ENCODE measurements around the gene TTC22. TPM values are rescaled to one million over a fixed set of nuclear protein-coding genes. Genes with fewer than 3 reads are reported as not detected.

TTC22 gene
- total RNA-seq, 1 donor from 2014 or later: 7.1 TPM

DNA sequence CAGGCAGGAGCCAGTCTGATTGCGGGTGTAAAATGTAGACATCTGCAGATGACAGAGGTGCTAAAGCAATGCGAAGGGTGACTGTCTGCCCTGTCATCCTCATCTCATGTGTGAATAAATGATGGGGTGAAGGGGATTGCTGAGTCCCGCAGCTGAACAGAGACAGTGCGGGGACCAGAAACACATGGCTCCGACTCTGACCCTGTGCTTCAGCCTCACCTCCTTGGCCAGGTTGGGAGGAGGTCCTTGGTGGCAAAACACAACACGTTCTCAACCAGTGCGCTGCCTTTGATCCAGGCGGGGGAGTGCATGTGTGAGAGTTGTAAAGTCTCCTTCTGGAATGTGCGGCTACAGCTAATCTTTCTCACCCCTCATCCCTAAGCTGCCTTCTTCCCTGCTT lies 32.0 kb upstream of the TTC22 start:
- no peaks in the 10 kb centered on the region for H3K36me3 ChIP-seq
- ATAC-seq: no peak
- TF ChIP-seq CTCF (IDR thresholded peaks at IDR 0.05): no peak
- no peaks in the 10 kb centered on the region for H3K27me3 ChIP-seq
- no peak for DNase-seq
- no peak overlapping the region for H3K27ac ChIP-seq
- H3K9me3 ChIP-seq: peaks cover 6% of the 10 kb centered on the region
- H3K4me1 ChIP-seq: no peaks in the 10 kb centered on the region
- H3K4me3 ChIP-seq: no peak overlapping the region
- intact Hi-C loops (cut with DNase I): no loop called here

GRCh38 chr1:54826226-54826816 lies 25.2 kb upstream of the TTC22 start:
- ATAC-seq (no peak), DNase-seq (no peak)
- no peak for TF ChIP-seq CTCF (IDR thresholded peaks at IDR 0.05)
- Histone ChIP-seq H3K36me3 (no peaks in the 10 kb centered on the region), H3K4me1 (no peaks in the 10 kb centered on the region), H3K27ac (no peak overlapping the region), H3K4me3 (no peak overlapping the region), H3K27me3 (no peaks in the 10 kb centered on the region), H3K9me3 (peaks cover 9% of the 10 kb centered on the region)
- intact Hi-C loops (cut with DNase I): no loop called here

- no peak for TF ChIP-seq CTCF (IDR thresholded peaks at IDR 0.05)
- peaks cover 6% of the 10 kb centered on the region for H3K9me3 ChIP-seq
- no peak for ATAC-seq
- H3K27me3 ChIP-seq: no peaks in the 10 kb centered on the region
- H3K4me3 ChIP-seq: no peak overlapping the region
- no peak for DNase-seq
- H3K27ac ChIP-seq: no peak overlapping the region
- no peaks in the 10 kb centered on the region for H3K36me3 ChIP-seq
- intact Hi-C loops (cut with DNase I): no loop called here
- H3K4me1 ChIP-seq: no peaks in the 10 kb centered on the region
Observed at GRCh38 chr1:54825696-54826095, 24.6 kb upstream of the TTC22 start.

DNA sequence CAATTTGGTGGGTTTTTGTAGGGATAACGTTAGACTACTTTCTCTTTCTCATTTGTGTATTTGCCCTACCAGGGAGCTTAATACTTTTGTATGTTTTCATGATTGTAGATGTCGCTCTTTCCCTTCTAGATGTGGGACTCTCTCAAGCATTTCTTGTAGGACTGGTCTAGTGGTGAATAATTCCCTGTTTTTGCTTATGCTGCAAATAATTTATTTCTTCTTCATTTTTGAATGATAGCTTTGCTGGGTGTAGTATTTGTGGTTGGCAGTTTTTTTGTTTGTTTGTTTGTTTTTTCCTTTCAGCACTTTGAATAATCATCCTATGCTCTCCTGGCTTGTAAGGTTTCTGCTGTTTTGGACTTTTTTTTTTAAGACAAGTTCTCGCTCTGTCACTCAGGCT lies 22.5 kb upstream of the TTC22 start:
- DNase-seq (no peak), ATAC-seq (no peak)
- intact Hi-C loops (cut with DNase I): no loop called here
- H3K27ac ChIP-seq: no peak overlapping the region
- H3K9me3 ChIP-seq: peaks cover 6% of the 10 kb centered on the region
- no peak overlapping the region for H3K4me3 ChIP-seq
- H3K36me3 ChIP-seq: no peaks in the 10 kb centered on the region
- H3K4me1 ChIP-seq: no peaks in the 10 kb centered on the region
- no peak for TF ChIP-seq CTCF (IDR thresholded peaks at IDR 0.05)
- H3K27me3 ChIP-seq: no peaks in the 10 kb centered on the region

DNA sequence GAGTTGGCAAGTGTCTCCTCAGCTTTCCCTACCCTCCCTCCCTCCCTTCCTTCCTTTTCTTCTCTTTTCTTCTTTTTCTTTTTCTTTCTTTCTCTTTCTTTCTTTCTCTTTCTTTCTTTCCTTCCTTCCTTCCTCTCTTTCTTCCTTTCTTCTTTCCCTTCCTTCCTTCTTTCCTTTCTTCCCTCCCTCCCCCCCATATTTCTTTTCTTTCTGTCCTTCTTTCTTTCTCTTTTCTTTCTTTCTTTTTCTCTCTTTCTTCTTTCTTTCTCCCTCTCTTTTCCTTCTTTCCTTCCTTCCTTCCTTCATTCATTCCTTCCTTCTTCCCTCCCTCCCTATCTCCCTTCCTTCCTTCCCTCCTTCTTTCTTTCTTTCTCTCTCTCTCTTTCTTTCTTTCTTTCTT lies 18.6 kb upstream of the TTC22 start:
- no peaks in the 10 kb centered on the region for H3K36me3 ChIP-seq
- DNase-seq: no peak
- intact Hi-C loops (cut with DNase I): no loop called here
- no peak overlapping the region for H3K27ac ChIP-seq
- no peak for ATAC-seq
- no peaks in the 10 kb centered on the region for H3K9me3 ChIP-seq
- no peaks in the 10 kb centered on the region for H3K4me1 ChIP-seq
- no peak overlapping the region for H3K4me3 ChIP-seq
- no peak for TF ChIP-seq CTCF (IDR thresholded peaks at IDR 0.05)
- no peaks in the 10 kb centered on the region for H3K27me3 ChIP-seq

DNA sequence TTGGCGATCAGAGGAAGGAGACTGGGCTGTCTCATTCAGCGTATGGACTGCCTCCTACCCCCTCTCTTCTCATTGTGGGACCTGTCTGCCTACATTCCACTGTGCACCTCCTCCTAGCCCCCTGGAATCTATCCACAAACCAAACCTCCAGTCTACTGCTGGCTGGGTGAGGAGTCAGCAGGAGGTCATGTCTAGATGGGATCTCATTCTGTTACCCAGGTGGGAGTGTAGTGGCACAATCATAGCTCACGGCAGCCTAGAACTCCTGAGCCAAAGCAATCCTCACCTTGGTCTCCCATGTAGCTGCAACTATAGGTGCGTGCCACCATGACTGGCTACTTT lies 18.0 kb upstream of the TTC22 start:
- TF ChIP-seq CTCF (IDR thresholded peaks at IDR 0.05): no peak
- ATAC-seq (peak; percentile 58), DNase-seq (no peak)
- no peaks in the 10 kb centered on the region for H3K27me3 ChIP-seq
- H3K9me3 ChIP-seq: no peaks in the 10 kb centered on the region
- no peak overlapping the region for H3K4me3 ChIP-seq
- no peaks in the 10 kb centered on the region for H3K4me1 ChIP-seq
- H3K36me3 ChIP-seq: no peaks in the 10 kb centered on the region
- H3K27ac ChIP-seq: no peak overlapping the region
- intact Hi-C loops (cut with DNase I): no loop called here
